Endometrial microvascular endothelial cells (primary cell): ENCODE results near the gene ACBD6. TPM values are rescaled to one million over a fixed set of nuclear protein-coding genes. Genes with fewer than 3 reads are reported as not detected.

Source experiments
- in situ Hi-C: cut with HindIII; loops from 2 replicates; pipeline ENCODE4 v1.10.0; 2017; ENCODE audit warnings: low sequenced_read_pairs, low pct_unique_long_range_greater_than_20kb; ENCODE audit errors: inconsistent ontology term
- total RNA-seq: library from RNA; depleted of rRNA; stranded (reverse); fragments of >200 nt; gene quantifications from one replicate; pipeline ENCODE4 v1.2.3, GENCODE V29; 2015; ENCODE audit errors: inconsistent ontology term

Gene ACBD6
- total RNA-seq, 1 donor from 2014 or later = 64.3 TPM

GRCh38 chr1:180287988-180288705 lies 214.2 kb downstream of the ACBD6 start:
- in situ Hi-C loops = no loop called here

GRCh38 chr1:180286417-180286816 lies 216.0 kb downstream of the ACBD6 start:
- in situ Hi-C loops = no loop called here

DNA sequence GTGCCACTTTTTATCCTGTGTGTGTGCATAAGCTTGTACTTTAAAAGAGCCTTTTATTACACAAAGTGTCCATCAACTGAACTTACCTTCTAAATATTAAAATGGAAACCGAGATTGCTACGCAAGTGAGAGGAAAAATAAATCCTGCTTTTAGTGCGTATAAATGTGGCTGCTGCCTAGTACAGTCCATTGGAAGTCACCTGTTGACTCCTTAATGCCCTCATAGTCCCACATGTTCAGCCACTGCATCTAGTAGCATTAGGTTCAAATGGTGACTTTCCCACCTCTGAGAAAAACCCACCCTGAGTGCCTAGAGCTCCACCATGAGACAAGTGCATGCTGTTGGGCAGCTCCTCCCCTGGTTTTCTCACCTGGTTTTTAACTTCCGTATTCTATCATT lies 219.3 kb downstream of the ACBD6 start:
- in situ Hi-C loops = no loop called here

DNA sequence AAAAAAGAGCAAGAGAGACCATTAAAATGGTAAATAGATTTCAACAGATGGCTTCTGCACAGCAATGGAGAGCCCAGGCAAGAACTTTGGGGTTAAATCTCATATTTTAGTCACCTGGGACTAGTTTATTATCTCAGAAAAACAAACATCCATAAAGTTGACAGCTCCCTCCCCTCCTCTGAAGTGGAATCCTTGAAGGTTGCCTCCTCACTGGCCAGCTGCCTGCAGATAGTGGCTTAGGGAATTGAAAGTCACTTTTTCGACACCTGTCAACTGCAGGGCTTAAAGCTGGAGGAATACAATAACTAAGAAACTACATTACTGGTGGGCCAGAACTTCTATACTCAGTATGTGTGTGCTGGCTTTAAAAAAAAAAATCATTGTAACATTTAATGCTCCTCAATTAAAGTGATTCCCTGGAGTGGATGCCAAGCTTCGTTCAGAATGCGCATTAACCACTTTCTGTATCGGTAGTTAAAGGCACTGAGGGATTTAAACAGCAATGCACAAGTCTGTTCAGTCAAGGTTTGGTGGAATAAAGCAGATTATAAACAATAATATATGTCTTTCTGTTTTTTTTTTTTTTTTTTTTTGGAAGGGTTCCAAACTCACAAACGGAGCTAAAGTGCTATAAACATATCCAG lies 219.9 kb downstream of the ACBD6 start:
- in situ Hi-C loops = no loop called here

DNA sequence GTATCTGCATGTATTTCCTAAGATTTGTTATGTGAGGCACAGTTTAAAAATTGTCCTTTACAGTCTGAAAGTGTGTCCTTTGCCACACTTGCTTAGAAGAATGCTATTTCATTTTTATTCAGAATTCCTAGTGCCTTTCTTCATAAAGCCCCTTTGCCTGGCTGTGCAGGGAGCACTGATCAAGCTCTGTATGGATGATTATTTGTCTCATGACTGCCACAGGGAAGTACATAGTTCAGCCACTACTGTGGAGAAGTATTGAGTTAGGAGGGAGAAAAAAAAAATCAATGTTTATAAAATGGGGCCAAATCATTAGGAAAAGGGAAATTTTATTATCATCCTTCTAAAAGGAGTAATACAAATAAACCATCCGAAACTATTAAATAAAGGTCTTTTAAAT lies 220.9 kb downstream of the ACBD6 start:
- in situ Hi-C loops = no loop called here

GRCh38 chr1:180280617-180281016 lies 221.8 kb downstream of the ACBD6 start:
- in situ Hi-C loops = no loop called here

DNA sequence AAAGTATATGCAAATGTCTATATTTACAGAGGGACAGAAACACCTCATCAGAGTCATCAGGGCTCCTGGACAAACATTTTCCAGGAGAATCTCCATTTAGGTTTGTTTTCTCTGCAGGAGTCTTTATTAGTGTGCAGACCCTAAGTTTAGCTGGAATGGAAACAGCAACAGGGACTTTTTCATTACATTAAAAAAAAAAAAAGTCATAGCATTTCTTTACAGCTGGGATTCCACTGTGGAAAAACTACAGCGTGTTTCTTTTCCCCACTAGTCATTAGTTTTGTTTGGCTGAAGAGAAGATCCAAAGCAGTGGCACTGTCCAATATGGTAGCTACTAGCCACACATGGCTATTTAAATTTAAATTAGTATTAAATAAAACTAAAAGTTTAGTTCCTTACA lies 222.7 kb downstream of the ACBD6 start:
- in situ Hi-C loops = no loop called here

- in situ Hi-C loops = no loop called here
These were observed 223.6 kb downstream of the ACBD6 start for GRCh38 chr1:180278596-180279395.

GRCh38 chr1:180278194-180278515 lies 224.2 kb downstream of the ACBD6 start:
- in situ Hi-C loops = no loop called here

DNA sequence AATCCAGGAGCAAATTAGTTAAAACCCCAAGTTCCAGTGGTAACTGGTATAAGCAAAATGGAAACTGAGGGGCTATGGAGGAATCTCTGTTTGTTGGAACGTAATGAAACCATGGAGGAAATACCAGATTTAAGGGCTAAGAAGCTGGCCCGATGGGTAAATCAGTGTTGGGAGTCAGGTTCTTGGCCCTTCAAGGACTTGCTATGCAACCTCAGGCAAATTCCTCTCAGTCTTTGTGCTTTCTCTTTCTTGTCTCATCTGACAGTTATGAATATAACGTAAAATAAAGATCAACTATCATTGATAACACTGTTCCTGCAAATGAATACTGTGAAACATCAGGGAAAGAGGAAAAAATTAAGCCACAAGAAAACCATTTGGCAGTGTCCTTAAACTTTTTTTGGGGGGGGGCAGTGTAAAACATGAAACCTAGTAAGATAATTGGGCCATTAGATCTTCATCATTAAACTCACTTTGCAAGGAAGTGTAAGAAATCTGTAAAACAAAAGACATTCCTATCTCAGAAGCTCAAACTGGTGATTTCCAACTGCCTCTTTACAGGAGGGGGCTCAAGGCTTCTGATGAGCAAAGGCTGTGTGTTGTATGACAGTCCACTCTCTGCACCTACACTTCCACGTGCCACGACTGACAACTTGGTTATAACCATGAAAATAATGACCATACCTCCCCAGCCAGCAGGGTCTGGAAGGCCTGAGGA lies 224.7 kb downstream of the ACBD6 start:
- in situ Hi-C loops = no loop called here

DNA sequence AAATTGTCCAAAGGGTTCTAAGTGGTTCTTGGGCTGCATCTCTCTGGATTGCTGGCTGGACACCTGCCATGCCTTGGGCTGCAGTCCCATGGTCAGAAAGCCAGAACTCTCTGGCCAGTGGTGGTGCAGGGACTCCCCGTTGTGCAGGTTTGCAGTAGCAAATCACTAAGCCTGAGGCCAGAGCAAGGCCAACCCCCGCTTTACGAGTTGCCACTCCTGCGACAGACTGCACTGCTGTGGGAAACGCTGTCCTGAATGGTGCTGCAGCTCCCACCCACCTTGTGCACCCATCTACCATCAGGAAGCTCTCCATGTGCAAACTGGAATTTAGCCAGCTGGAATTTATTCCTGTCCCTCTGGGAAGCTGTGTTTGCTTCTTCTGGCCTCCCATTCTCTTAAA lies 226.7 kb downstream of the ACBD6 start:
- in situ Hi-C loops = no loop called here

- in situ Hi-C loops = no loop called here
These were observed 228.2 kb downstream of the ACBD6 start for GRCh38 chr1:180274221-180274620.

- in situ Hi-C loops = no loop called here
These were observed 229.3 kb downstream of the ACBD6 start for GRCh38 chr1:180273066-180273465.

GRCh38 chr1:180272395-180272794 lies 230.0 kb downstream of the ACBD6 start:
- in situ Hi-C loops = no loop called here

DNA sequence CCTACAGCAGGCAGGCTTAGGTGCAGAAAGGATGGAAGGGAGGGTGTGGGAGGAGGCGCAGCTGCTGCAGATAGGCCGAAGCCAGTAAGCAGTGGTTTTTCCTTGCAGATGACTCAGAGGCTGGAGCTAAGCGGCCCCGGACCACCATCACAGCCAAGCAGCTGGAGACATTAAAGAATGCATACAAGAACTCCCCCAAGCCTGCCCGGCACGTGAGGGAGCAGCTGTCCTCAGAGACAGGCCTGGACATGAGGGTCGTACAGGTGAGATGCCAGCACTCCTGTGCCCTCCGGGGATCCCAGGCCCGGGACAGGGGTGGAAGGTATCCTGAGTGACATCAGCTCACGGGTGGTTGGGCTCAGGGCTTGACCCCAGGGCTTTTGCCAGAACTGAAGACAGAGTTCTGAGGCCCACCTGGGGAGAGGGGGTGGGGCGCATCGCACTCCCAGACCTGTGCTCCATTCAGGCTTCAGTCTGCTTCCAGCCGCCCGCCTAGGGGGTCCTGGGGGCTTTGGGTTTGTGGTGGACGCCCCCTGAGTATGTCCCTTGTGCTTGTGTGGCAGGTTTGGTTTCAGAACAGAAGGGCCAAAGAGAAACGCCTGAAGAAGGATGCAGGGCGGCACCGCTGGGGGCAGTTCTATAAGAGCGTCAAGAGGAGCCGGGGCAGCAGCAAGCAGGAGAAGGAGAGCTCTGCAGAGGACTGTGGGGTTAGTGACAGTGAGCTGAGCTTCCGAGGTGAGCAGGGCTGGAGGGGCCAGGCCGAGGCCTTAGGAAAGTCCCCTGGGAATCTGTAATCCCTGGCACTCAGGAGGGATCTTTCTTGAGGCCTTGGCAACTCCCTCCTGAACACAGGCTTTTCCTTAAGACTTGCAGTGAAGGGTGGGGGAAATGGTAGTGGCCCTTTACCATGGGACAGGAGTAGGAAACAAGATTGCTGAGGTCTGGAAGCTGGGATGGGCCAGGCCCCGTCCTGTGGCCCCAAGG lies 230.8 kb downstream of the ACBD6 start:
- in situ Hi-C loops = no loop called here

DNA sequence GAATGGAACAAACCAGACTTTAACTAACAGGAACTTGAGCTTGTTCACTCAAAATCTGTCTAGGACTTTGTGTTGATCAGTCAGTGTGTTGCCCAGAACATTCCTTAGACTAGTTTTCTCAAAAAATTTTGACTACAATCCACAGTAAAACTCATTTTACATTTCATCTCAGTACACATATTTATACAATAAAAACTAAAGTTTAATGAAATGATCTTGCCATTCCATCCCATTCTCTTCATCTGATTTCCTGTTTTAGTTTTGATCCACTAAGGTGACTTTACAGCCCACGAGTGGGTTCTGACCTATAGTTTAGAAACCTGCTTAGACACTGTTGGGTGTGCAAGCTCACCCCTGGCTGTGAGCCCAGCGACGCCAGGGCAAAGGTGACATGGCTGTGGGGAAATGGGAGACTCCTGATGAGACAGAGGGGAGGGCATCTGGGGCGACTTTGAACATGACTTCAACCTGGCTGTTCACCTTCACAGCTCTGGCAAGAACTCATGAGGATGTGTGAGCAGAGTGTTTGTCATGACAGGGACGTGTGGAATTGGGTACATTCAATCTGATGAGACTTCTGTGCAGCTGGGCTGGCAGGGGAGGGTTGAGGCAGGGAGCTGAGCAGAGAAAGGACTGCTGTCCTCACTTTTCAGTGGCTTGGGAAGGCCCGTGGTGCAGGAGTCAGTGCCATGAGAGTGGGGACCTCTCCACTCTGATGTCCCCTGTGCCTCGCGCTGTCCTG lies 231.7 kb downstream of the ACBD6 start:
- in situ Hi-C loops = no loop called here

GRCh38 chr1:180269645-180270529 lies 232.5 kb downstream of the ACBD6 start:
- in situ Hi-C loops = no loop called here
